GM10847 (cell line): ENCODE data around the gene DDR2.

Experiments
- POLR2A ChIP-seq: IDR thresholded peaks from 2 replicates; pipeline ENCODE4 v1.6.1; 2011; ENCODE audit not compliant: insufficient read length; ENCODE audit errors: extremely low read depth

DDR2 gene

GRCh38 chr1:162661336-162661735 lies 29.1 kb downstream of the DDR2 start:
- no peak for TF ChIP-seq POLR2A

- no peak for TF ChIP-seq POLR2A
Observed at GRCh38 chr1:162662013-162662412, 29.7 kb downstream of the DDR2 start.

DNA sequence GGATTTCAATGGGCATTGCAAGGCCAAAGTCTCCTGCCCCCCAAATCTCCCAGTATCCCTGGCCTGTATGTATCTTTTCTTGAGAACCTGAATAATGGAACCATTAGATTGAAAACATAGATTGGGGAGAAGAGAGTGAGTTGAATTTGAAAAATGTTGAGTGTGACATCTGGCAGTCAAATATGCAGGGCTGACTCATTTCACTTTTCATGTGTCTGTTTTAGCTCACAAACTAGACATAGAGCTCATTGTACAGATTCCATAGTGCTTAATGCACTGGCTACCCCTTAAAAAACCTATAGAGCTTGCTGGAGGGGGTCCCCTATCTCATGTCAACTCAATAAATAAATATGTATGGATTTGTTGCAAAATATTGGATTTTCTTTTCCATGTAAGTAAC lies 30.8 kb downstream of the DDR2 start:
- no peak for TF ChIP-seq POLR2A

DNA sequence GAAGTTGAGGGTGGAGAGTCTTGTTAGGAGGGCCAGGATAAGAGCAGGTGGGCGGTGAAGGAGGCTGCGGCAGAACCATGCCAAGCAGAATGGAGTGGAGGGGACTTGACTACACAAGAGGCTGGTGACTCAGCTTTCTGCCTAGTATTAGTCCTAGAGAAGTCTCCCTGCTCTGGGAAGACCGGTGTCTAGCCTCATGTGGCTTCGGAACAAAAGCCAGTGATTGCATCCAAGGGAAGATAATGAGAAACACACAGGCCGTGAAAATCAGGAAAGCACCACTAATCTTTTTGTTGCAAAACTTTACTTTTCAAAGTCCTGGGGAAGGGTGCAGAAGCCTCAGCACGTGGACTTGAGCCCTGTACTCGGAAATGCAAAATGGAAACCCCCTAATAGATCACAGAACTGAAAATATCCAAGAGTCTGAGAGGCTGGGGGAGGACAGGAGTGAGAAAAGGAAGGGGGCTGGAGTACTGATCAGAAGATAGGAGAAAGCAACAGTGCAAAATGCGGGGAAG lies 31.4 kb downstream of the DDR2 start:
- TF ChIP-seq POLR2A, result no peak

GRCh38 chr1:162666006-162666645 lies 33.9 kb downstream of the DDR2 start:
- no peak for TF ChIP-seq POLR2A

DNA sequence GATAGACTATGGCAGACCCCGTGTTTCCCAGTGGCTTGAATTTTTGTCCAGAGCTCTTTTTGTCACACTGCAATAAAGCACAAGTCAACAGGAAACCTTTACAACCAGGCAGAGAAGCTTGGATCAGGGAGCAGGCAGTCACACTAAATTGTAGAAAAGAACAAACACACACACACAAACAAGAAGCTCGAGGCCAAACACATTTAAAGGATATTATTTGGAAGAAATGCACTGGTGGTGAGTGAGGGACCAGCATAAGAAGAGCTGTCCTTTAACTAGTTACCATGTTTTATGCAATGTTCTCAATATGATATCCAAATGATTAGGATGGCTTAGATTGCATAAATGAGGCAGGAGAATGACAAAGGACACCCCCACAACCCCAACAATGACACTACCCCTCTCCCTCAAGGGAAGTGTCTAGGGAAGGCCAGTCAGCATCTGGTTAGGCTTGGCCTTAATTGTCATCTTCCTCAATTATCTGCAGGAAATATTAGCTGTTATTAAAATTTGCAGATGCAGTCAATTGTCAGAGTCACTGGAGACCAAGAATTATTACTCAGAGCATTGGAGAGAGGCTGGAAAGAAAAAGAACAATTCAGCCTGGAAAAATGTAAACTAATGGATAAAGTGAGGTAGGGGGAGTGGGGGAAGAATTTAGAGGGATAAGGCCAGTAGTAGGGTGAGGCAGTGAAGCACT lies 35.3 kb downstream of the DDR2 start:
- no peak for TF ChIP-seq POLR2A

DNA sequence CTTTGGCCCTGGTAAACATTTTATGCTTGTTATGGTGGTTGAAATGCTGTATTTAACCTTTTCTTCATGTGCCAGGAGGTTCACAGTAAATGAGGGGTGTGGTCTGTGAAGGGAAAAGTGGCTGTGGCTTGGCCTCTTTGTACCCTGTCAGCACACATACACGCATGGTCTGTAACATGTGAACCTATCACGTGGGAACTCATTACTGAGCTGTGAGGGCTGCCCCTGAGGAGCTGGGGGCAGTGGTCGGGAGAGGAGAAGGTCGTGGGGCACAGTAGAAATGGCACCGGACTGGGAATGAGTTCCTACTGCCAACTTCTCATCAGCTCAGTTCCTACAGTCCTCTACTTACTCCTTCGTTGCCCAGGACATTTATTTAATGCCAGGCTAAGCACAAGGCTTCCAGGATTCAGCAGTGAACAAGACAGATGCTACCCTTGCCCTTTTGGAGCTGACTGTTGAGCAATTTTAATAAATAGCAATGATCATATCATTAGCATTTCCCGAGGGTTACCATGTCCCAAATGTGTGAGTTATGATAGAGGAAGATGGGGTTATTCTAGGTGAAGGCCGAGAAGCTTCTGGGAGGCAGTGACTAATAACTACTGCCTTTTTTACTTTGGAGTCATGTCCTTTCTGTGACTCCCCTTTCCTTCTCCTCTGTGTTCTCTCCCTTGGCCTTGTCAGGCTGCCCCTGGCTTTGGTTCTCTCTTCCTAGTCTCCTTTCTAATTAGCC lies 38.8 kb downstream of the DDR2 start:
- no peak for TF ChIP-seq POLR2A

DNA sequence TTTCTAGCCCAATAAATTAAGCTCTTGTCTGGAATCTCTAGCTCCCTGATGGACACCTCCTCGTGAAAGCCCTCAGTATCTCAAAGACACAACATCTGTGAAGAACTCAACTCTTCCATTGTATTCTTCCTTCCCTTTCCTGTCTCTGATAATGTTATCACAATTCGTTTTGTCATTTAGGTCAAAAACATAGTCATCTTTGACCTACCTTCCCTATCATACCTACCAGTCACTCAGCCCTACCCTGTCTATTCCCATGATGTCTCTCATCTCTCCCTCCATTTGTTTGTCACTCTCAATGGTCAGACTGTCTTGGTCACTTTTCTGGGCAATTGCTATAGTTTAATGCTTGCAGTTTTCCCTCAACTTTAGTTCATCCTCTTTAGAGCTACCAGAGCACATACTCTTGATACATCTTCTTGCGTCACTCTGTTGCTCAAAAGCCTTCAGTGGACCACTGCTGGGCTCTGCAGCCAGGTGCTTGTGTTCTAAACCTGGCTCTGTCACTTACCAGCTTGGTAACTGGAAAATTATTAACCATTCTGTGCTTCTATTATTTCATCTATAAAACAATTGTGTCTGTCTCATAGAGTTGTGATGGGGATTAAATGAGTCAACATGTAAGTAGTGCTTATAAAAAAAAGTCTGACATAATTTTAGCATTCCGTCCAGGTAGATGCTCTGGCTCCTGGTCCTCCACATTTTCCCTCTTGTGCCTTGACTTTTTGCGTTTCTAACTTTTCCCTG lies 39.6 kb downstream of the DDR2 start:
- no peak for TF ChIP-seq POLR2A

DNA sequence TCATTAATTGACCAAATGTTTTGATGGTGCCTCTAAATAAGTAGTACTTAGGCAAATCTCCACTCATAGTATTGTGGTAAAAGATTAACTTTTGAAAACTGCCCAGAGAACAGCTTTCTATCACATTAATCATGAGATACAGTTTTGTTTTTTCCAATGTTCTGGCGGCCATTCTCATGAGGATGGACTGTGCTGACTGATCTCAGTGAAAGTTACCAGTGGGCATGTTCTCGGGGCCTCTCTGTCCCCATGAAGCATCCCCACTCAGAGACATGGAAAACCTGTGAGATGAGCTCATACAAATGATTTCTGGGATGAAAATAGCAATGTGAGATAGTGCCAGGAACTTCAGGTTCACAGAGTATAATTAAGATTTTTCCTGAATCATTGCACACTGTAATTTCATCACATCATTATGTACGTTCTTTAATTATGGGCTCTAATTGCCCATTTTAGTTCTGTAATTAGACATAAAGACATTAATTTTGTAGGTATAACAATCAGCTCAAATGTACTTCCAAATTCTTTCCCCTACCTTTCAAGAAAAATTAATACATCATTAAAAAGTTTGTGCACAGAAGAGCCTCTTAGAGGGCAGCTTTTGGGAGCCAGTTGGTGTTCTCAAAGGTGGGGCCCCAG lies 40.5 kb downstream of the DDR2 start:
- TF ChIP-seq POLR2A, result no peak

GRCh38 chr1:162674034-162674608 lies 41.9 kb downstream of the DDR2 start:
- TF ChIP-seq POLR2A, result no peak

DNA sequence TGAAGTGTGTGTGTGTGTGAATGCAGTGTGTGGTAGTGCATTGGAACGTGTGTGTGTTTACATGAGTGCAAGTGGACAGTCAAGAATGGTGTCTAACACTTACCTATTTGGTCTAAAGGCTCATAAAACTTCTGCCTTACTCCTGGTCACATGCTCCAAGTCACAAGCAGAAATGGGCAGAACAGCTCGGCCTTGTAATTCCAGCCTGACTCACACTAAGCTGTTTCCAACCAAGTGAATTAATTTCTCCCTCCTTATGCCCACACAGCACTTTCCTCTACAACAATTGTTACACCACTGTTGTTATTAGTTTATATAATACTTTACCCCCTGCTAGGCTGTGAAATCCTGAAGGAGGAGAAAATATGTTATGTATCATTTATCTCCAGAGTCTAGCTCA lies 43.8 kb downstream of the DDR2 start:
- TF ChIP-seq POLR2A, result no peak

GRCh38 chr1:162676750-162677149 lies 44.5 kb downstream of the DDR2 start:
- TF ChIP-seq POLR2A, result no peak

DNA sequence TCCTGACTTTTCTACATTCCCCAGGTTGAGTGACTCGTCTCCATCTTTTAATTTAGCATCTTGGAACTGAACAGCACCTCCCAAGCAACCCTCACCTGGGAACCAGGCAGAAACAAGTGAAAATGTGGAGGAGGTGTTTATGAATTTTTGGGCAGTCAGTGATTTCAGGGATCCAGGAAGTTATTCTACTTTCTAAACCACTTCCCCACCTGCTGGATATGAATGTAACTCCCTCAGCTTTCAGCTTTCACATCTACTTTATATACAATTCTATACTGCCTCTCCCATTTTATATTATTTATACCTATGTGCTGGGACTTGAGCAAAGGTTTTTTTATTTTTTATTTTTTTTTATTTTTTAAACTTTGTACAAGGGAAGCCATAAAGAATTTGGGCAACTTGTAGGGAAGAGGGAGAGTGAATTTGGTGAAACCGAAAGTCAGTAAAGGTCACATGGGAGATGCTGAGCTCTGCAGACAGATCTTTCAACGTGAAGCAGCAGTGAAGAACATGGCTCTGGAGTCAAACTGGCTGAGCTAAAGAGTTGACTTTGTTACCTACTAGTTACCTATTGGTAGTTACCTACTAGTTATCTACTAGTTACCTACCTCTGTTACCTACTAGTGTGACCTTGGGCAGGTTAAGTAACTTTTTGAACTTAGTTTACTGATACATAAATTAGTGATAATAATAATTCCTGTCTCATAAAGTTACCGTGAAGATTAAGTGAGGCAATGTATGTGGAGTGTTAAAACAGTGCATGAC lies 45.5 kb downstream of the DDR2 start:
- no peak for TF ChIP-seq POLR2A

DNA sequence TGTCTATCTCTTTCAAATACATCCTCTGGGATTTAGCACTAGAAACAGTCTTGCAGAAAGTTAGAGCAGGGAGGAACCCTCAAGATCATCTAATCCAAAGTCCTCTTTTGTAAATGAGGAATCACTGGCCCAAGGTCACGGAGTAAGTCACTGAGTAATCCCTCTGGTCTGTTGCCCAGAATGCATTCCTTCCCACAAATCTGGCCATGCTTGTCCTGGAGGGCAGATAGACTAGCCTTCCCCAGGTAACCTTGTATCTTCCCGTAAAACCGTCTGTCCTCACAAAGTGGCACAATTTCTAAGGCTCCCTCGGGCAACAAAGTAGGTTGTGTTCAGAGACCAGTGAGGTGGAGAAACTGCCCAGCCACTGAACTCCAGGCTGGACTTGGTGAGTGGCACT lies 46.2 kb downstream of the DDR2 start:
- no peak for TF ChIP-seq POLR2A
